NB4 (cell line): ENCODE data around the gene LRRC17.
"Not testable (repeated sequence)": the region's sequence is repeated elsewhere in the genome, so short reads cannot be mapped to it uniquely, and the experiment has no call there.

Experiments
- DNase-seq: peaks from one replicate; pipeline ENCODE4 v3.0.0; 2010; ENCODE audit warnings: low read depth
- H3K4me3 ChIP-seq: one replicate; pipeline ENCODE4 v1.5.1; 2011; ENCODE audit warnings: mild to moderate bottlenecking, low read depth, low read length, moderate library complexity
- CTCF ChIP-seq: IDR thresholded peaks from one replicate; pipeline ENCODE4 v1.5.1; 2012; ENCODE audit warnings: low read depth, low read length
- MAX ChIP-seq: IDR thresholded peaks from 2 replicates; pipeline ENCODE4 v1.6.1; 2011; ENCODE audit warnings: low read depth, low read length
- MYC ChIP-seq: IDR thresholded peaks from 2 replicates; pipeline ENCODE4 v1.6.1; 2011; ENCODE audit warnings: low read depth, low read length
- POLR2A ChIP-seq: IDR thresholded peaks from 2 replicates; pipeline ENCODE4 v1.6.1; 2011; ENCODE audit warnings: mild to moderate bottlenecking; ENCODE audit not compliant: insufficient read length; ENCODE audit errors: extremely low read depth

Gene LRRC17

GRCh38 chr7:102895602-102896001 lies 17.2 kb upstream of the LRRC17 start:
- no peak for DNase-seq
- TF ChIP-seq CTCF (no peak), MAX (no peak), MYC (no peak), POLR2A (no peak)
- no peak overlapping the region for H3K4me3 ChIP-seq

GRCh38 chr7:102896585-102896984 lies 16.2 kb upstream of the LRRC17 start:
- no peak overlapping the region for H3K4me3 ChIP-seq
- no peak for DNase-seq

GRCh38 chr7:102897211-102897631 lies 15.6 kb upstream of the LRRC17 start:
- H3K4me3 ChIP-seq = no peak overlapping the region
- TF ChIP-seq CTCF (no peak), MAX (no peak), MYC (no peak), POLR2A (no peak)
- no peak for DNase-seq

More at GRCh38 chr7:102896585-102896984, 16.2 kb upstream of the LRRC17 start:
- TF ChIP-seq MYC = no peak
- TF ChIP-seq CTCF = no peak
- TF ChIP-seq POLR2A = no peak
- no peak for TF ChIP-seq MAX

GRCh38 chr7:102897856-102898531 lies 14.8 kb upstream of the LRRC17 start:
- no peak for TF ChIP-seq POLR2A
- peak; percentile 80 for TF ChIP-seq MYC
- peak; percentile 62 for TF ChIP-seq MAX
- TF ChIP-seq CTCF = no peak
- peak; percentile 90 for DNase-seq
- peak overlapping the region; percentile 39 for H3K4me3 ChIP-seq

GRCh38 chr7:102898532-102898859 lies 14.3 kb upstream of the LRRC17 start:
- DNase-seq = peak; percentile 92
- H3K4me3 ChIP-seq = peak overlapping the region; percentile 39
- TF ChIP-seq MAX (peak; percentile 85), CTCF (no peak)

- H3K4me3 ChIP-seq, DNase-seq: not testable (repeated sequence)
These were observed 10.7 kb upstream of the LRRC17 start for GRCh38 chr7:102902052-102902451.

GRCh38 chr7:102903576-102903975 lies 9.2 kb upstream of the LRRC17 start:
- H3K4me3 ChIP-seq, DNase-seq: not testable (repeated sequence)
